ENCODE data around the gene GRB10. TPM values are rescaled to one million over a fixed set of nuclear protein-coding genes. Genes with fewer than 3 reads are reported as not detected.

GRB10 gene
- total and polyA plus RNA-seq, 2 of the 8 experiments (the other 6 are each of a cell fraction or from before 2014, with no cell fraction given), result 35.7 to 97.0 TPM

GRCh38 chr7:50723888-50724287 is 58.8 kb downstream of the GRB10 start (continued):
- TF ChIP-seq CHD7 (IDR thresholded peaks at IDR 0.05; ENCODE audit: insufficient replicate concordance, low read length) (no peak), PHF8 (conservative IDR thresholded peaks at IDR 0.05; ENCODE audit: low read depth, low read length) (no peak), CEBPB (IDR thresholded peaks at IDR 0.05; ENCODE audit: low read depth, low read length) (no peak), SRF (IDR thresholded peaks at IDR 0.05; ENCODE audit: low read depth, low read length) (no peak), MAX (IDR thresholded peaks at IDR 0.05) (no peak), ASH2L (IDR thresholded peaks at IDR 0.05; ENCODE audit: low read length) (no peak), HDAC2 (IDR thresholded peaks at IDR 0.05; ENCODE audit: borderline replicate concordance in 1 of 2, low read depth in 2 of 2, low read length in 2 of 2) (no peak), GABPA (IDR thresholded peaks at IDR 0.05; ENCODE audit: borderline replicate concordance, insufficient read depth, low read length) (no peak), SIX5 (IDR thresholded peaks at IDR 0.05; ENCODE audit: low read depth, low read length) (no peak), POLR2A (IDR thresholded peaks at IDR 0.05; ENCODE audit: control extremely low read depth in 1 of 2, low read depth in 2 of 2, low read length in 2 of 2) (no peak), SP1 (IDR thresholded peaks at IDR 0.05; ENCODE audit: low read depth, low read length) (no peak), TAF7 (optimal IDR thresholded peaks at IDR 0.05; ENCODE audit: borderline replicate concordance, low read depth, low read length) (no peak)

Measured in H1 (cell line).